Subcutaneous abdominal adipose tissue (tissue), 5 donors: ENCODE results near the gene ZNF80.
"Not testable (repeated sequence)": the region's sequence is repeated elsewhere in the genome, so short reads cannot be mapped to it uniquely, and the experiment has no call there.

ENCODE experiments used
- H3K27ac ChIP-seq: one replicate; pipeline ENCODE4 v1.7.0; 2013; ENCODE audit warnings: low read depth, mild to moderate bottlenecking, inconsistent platforms, low read length, moderate library complexity
- H3K27me3 ChIP-seq, 5 donors: one replicate each; pipeline ENCODE4 v1.7.0; 2013; ENCODE audit warnings: low read length in 5 of 5, inconsistent platforms in 1 of 5; ENCODE audit not compliant: control insufficient read depth in 5 of 5, insufficient read depth in 4 of 5
- H3K36me3 ChIP-seq, 5 donors: one replicate each; pipeline ENCODE4 v1.7.0; 2013; ENCODE audit warnings: low read length in 5 of 5; ENCODE audit not compliant: control insufficient read depth in 5 of 5, insufficient read depth in 5 of 5
- H3K4me1 ChIP-seq, 5 donors: one replicate each; pipeline ENCODE4 v1.7.0; 2013; ENCODE audit warnings: low read length in 5 of 5, mild to moderate bottlenecking in 3 of 5, moderate library complexity in 1 of 5; ENCODE audit not compliant: control insufficient read depth in 5 of 5, insufficient read depth in 5 of 5
- H3K4me3 ChIP-seq, 5 donors: one replicate each; pipeline ENCODE4 v1.7.0; 2013; ENCODE audit warnings: low read length in 5 of 5, low read depth in 1 of 5
- H3K9ac ChIP-seq, 5 donors: one replicate each; pipeline ENCODE4 v1.7.0; 2013; ENCODE audit warnings: low read length in 5 of 5, mild to moderate bottlenecking in 4 of 5, moderate library complexity in 3 of 5
- H3K9me3 ChIP-seq, 5 donors: one replicate each; pipeline ENCODE4 v1.7.0; 2013; ENCODE audit warnings: low read length in 5 of 5; ENCODE audit not compliant: control insufficient read depth in 5 of 5
- donor health status: healthy.
- donor health status: healthy.
- donor health status: healthy.
- donor health status: healthy.
- donor health status: healthy.

ZNF80 gene

GRCh38 chr3:114252954-114253353 is 15.6 kb upstream of the ZNF80 start:
- Histone ChIP-seq H3K36me3 (no peaks in the 10 kb centered on the region), H3K9ac (no peak overlapping the region), H3K4me3 (no peak overlapping the region)

GRCh38 chr3:114242947-114243346 is 5.6 kb upstream of the ZNF80 start:
- Histone ChIP-seq H3K9me3 (peaks cover 0 to 5% (median 0%) of the 10 kb centered on the region in 5 donors), H3K9ac (no peak overlapping the region), H3K4me1 (no peaks in the 10 kb centered on the region), H3K27me3 (no peaks in the 10 kb centered on the region), H3K4me3 (no peak overlapping the region), H3K36me3 (no peaks in the 10 kb centered on the region), H3K27ac (no peak overlapping the region)

More at GRCh38 chr3:114252954-114253353, 15.6 kb upstream of the ZNF80 start:
- Histone ChIP-seq H3K27ac (no peak overlapping the region), H3K4me1 (no peaks in the 10 kb centered on the region), H3K9me3 (peaks cover 0 to 3% (median 0%) of the 10 kb centered on the region in 5 donors), H3K27me3 (no peaks in the 10 kb centered on the region)

- Histone ChIP-seq H3K9me3 (peaks cover 0 to 5% (median 0%) of the 10 kb centered on the region in 5 donors), H3K9ac (no peak overlapping the region), H3K27ac (no peak overlapping the region), H3K36me3 (no peaks in the 10 kb centered on the region), H3K4me1 (peaks cover 0 to 4% (median 0%) of the 10 kb centered on the region in 5 donors), H3K27me3 (no peaks in the 10 kb centered on the region), H3K4me3 (no peak overlapping the region)
Observed at GRCh38 chr3:114241262-114241661, 3.9 kb upstream of the ZNF80 start.

GRCh38 chr3:114238146-114238785 is 888 bp upstream of the ZNF80 start:
- H3K9ac ChIP-seq, H3K9me3 ChIP-seq, H3K36me3 ChIP-seq, H3K27me3 ChIP-seq, H3K4me1 ChIP-seq, H3K4me3 ChIP-seq, H3K27ac ChIP-seq: not testable (repeated sequence)

DNA sequence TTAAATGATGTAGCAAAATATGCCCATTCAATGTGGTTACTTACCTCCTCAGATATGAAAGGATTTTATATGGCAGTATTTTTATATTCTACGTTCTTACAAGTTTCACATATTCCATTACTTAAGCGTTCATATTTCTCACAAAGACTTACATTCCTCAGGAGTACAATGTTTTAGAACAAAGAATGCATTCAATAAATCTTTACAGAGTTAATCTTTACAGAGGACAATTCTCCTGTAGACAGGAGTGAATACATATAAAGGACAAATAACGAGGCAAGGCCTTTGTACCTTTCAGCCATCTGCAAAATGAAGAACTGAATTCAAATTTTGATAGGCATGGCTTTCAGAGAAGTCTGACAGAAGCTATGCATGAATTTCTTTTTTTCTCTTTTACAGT is 1.9 kb downstream of the ZNF80 start:
- Histone ChIP-seq H3K9me3 (no peaks in the 10 kb centered on the region), H3K36me3 (no peaks in the 10 kb centered on the region), H3K27ac (no peak overlapping the region), H3K9ac (no peak overlapping the region), H3K27me3 (no peaks in the 10 kb centered on the region), H3K4me1 (peaks cover 0 to 4% (median 0%) of the 10 kb centered on the region in 5 donors), H3K4me3 (no peak overlapping the region)

DNA sequence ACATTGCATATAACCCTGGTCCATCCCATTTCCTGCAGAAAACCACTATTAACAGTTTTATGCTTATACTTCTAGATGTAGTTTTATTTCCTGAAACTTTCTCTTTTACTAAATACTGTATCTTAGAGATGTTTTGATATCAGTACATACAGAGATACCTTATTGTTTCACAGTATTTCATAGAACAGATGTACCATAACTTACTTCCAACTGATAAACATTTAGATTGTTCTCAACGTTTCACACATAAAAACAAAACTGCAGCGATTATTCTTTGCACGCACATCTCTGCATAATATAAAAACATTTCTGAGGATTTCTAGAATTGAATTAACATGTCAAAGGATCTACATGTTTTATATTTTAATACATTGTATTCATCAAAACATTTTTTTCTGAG is 2.6 kb downstream of the ZNF80 start:
- H3K4me1 ChIP-seq, result peaks cover 0 to 4% (median 0%) of the 10 kb centered on the region in 5 donors
- no peaks in the 10 kb centered on the region for H3K27me3 ChIP-seq
- no peak overlapping the region for H3K4me3 ChIP-seq
- H3K27ac ChIP-seq, result no peak overlapping the region
- no peaks in the 10 kb centered on the region for H3K9me3 ChIP-seq
- no peaks in the 10 kb centered on the region for H3K36me3 ChIP-seq
- H3K9ac ChIP-seq, result no peak overlapping the region

DNA sequence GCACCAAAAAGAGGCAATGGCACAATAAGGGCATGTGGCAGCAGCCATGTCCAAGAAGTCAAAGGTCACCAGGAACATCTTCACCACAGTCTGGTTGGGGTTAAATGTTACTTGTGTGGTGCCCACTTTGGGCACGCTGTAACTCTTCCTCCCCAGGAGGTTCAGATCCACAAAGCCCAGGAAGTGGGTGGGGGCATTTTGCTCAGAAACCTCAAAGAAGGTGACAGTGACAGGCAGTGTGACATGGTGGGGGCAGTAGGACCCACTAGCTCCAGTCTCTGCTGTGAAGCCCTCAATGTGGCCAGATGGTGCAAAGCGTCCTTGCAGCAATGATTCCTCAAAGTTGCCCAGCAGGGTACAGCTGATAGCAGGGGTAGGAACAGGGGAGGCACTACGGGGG is 5.8 kb downstream of the ZNF80 start:
- Histone ChIP-seq H3K36me3 (no peaks in the 10 kb centered on the region), H3K4me3 (no peak overlapping the region), H3K9me3 (no peaks in the 10 kb centered on the region), H3K27me3 (no peaks in the 10 kb centered on the region), H3K4me1 (peaks cover 0 to 2% (median 0%) of the 10 kb centered on the region in 5 donors), H3K9ac (no peak overlapping the region), H3K27ac (no peak overlapping the region)

DNA sequence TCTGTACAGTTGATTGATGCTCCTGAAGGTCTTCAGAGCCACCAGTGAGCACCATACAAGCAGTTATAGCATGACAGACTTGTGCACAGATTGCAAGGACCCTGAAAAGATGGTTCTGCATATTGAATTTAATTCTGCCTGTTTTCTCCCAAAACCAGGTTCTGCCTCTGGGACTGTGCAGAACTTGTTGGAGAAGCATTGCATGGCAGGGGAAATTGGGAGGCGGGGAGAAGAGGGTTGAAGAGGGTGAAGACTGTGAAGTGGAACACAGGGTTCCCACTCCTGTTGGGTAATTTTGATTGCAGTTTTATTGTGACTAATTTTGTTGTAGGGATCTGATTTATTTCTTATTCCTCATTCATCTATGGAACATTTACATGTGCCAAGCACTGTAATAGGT is 10.3 kb downstream of the ZNF80 start:
- no peak overlapping the region for H3K4me3 ChIP-seq
- H3K9ac ChIP-seq, result no peak overlapping the region
- H3K4me1 ChIP-seq, result no peaks in the 10 kb centered on the region
- peaks cover 4 to 17% (median 15%) of the 10 kb centered on the region in 5 donors for H3K9me3 ChIP-seq
- no peaks in the 10 kb centered on the region for H3K27me3 ChIP-seq
- H3K36me3 ChIP-seq, result no peaks in the 10 kb centered on the region
- no peak overlapping the region for H3K27ac ChIP-seq

GRCh38 chr3:114226313-114226712 is 11.1 kb downstream of the ZNF80 start:
- Histone ChIP-seq H3K27me3 (no peaks in the 10 kb centered on the region), H3K27ac (no peak overlapping the region), H3K9me3 (peaks cover 4 to 17% (median 15%) of the 10 kb centered on the region in 5 donors), H3K4me1 (no peaks in the 10 kb centered on the region), H3K4me3 (no peak overlapping the region), H3K9ac (no peak overlapping the region), H3K36me3 (no peaks in the 10 kb centered on the region)

GRCh38 chr3:114223143-114223542 is 14.2 kb downstream of the ZNF80 start:
- Histone ChIP-seq H3K4me3 (no peak overlapping the region), H3K27ac (no peak overlapping the region), H3K36me3 (no peaks in the 10 kb centered on the region), H3K9ac (no peak overlapping the region), H3K9me3 (peaks cover 4 to 17% (median 15%) of the 10 kb centered on the region in 5 donors), H3K4me1 (no peaks in the 10 kb centered on the region), H3K27me3 (no peaks in the 10 kb centered on the region)
